Ascending aorta (tissue), 2 donors: ENCODE data around the gene NCAN. TPM values are rescaled to one million over a fixed set of nuclear protein-coding genes. Genes with fewer than 3 reads are reported as not detected.

Source experiments
- DNase-seq, 2 donors: peaks; one replicate each; pipeline ENCODE4 v3.0.0-alpha.2; 2019; ENCODE audit warnings: low spot score in 2 of 2
- H3K27ac ChIP-seq, 2 donors: fragments of 200-600 bp; sonication (generic); one replicate each; pipeline ENCODE4 v1.5.1; 2016 to 2017; ENCODE audit warnings: mild to moderate bottlenecking in 1 of 2
- H3K27me3 ChIP-seq: fragments of 200-600 bp; sonication (generic); one replicate; pipeline ENCODE4 v1.5.1; 2017
- H3K36me3 ChIP-seq, 2 donors: fragments of 200-600 bp; sonication (generic); one replicate each; pipeline ENCODE4 v1.5.1; 2016
- H3K4me1 ChIP-seq, 2 donors: fragments of 200-600 bp; sonication (generic); one replicate each; pipeline ENCODE4 v1.5.1; 2016 to 2017; ENCODE audit warnings: mild to moderate bottlenecking in 1 of 2
- H3K4me3 ChIP-seq, 2 donors: fragments of 200-600 bp; sonication (generic); one replicate each; pipeline ENCODE4 v1.5.1; 2016 to 2017; ENCODE audit warnings: mild to moderate bottlenecking in 1 of 2
- H3K9me3 ChIP-seq, 2 donors: fragments of 200-600 bp; sonication (generic); one replicate each; pipeline ENCODE4 v1.5.1; 2016
- CTCF ChIP-seq, 3 experiments: fragments of 200-600 bp in 2 of 3; fragments of 450-650 bp in 1 of 3; sonication (generic) in 2 of 3; IDR thresholded peaks; one replicate each; pipeline ENCODE4 v1.5.1; 2016 to 2019; ENCODE audit warnings: antibody characterized with exemption in 3 of 3, mild to moderate bottlenecking in 1 of 3, moderate library complexity in 1 of 3
- intact Hi-C: fragments of 100-400 bp; cut with DNase I; formaldehyde crosslinking; loops from one replicate; pipeline ENCODE4 v1.15.1; 2023
- total RNA-seq: library from RNA; depleted of rRNA; stranded (reverse); fragments of >200 nt; gene quantifications from one replicate; pipeline ENCODE4 v1.1.0, GENCODE V29; 2016

The NCAN gene
- total RNA-seq, 1 donor from 2014 or later = not detected

GRCh38 chr19:19268453-19269385, 57.0 kb downstream of the NCAN start:
- DNase-seq = no peak
- no peaks in the 10 kb centered on the region for H3K27me3 ChIP-seq
- no peak overlapping the region for H3K27ac ChIP-seq
- H3K9me3 ChIP-seq = no peaks in the 10 kb centered on the region
- intact Hi-C loops = no loop called here
- H3K4me1 ChIP-seq = peaks cover 0 to 4% of the 10 kb centered on the region in 2 donors
- TF ChIP-seq CTCF (IDR thresholded peaks at IDR 0.05) = no peak
- no peaks in the 10 kb centered on the region for H3K36me3 ChIP-seq
- H3K4me3 ChIP-seq = no peak overlapping the region

- intact Hi-C loops = no loop called here
- Histone ChIP-seq H3K27ac (no peak overlapping the region), H3K4me3 (no peak overlapping the region), H3K4me1 (peaks cover 0 to 4% of the 10 kb centered on the region in 2 donors), H3K27me3 (no peaks in the 10 kb centered on the region), H3K36me3 (no peaks in the 10 kb centered on the region), H3K9me3 (no peaks in the 10 kb centered on the region)
- DNase-seq = no peak
- TF ChIP-seq CTCF (IDR thresholded peaks at IDR 0.05) = no peak
These were observed 58.4 kb downstream of the NCAN start for GRCh38 chr19:19269952-19270694.

GRCh38 chr19:19270749-19271571, 59.2 kb downstream of the NCAN start:
- no peak overlapping the region for H3K27ac ChIP-seq
- H3K9me3 ChIP-seq = no peaks in the 10 kb centered on the region
- intact Hi-C loops = no loop called here
- DNase-seq = no peak
- H3K4me3 ChIP-seq = no peak overlapping the region
- no peaks in the 10 kb centered on the region for H3K27me3 ChIP-seq
- TF ChIP-seq CTCF (IDR thresholded peaks at IDR 0.05) = no peak
- peaks cover 0 to 7% of the 10 kb centered on the region in 2 donors for H3K36me3 ChIP-seq
- peaks cover 0 to 4% of the 10 kb centered on the region in 2 donors for H3K4me1 ChIP-seq

GRCh38 chr19:19271828-19272599, 60.3 kb downstream of the NCAN start:
- no peak for TF ChIP-seq CTCF (IDR thresholded peaks at IDR 0.05)

GRCh38 chr19:19274146-19274545, 62.4 kb downstream of the NCAN start:
- no peak for TF ChIP-seq CTCF (IDR thresholded peaks at IDR 0.05)
- Histone ChIP-seq H3K4me1 (peaks cover 0 to 4% of the 10 kb centered on the region in 2 donors), H3K4me3 (no peak overlapping the region), H3K27me3 (no peaks in the 10 kb centered on the region), H3K9me3 (no peaks in the 10 kb centered on the region), H3K36me3 (peaks cover 25 to 39% of the 10 kb centered on the region in 2 donors), H3K27ac (no peak overlapping the region)
- intact Hi-C loops = no loop called here
- DNase-seq = no peak

More at GRCh38 chr19:19271828-19272599, 60.3 kb downstream of the NCAN start:
- H3K36me3 ChIP-seq = peaks cover 5 to 18% of the 10 kb centered on the region in 2 donors
- no peak for DNase-seq
- no peaks in the 10 kb centered on the region for H3K27me3 ChIP-seq
- H3K4me1 ChIP-seq = peaks cover 0 to 4% of the 10 kb centered on the region in 2 donors
- no peak overlapping the region for H3K27ac ChIP-seq
- no peak overlapping the region for H3K4me3 ChIP-seq
- no peaks in the 10 kb centered on the region for H3K9me3 ChIP-seq
- intact Hi-C loops = no loop called here
